H9 (cell line): ENCODE measurements around the gene CDH15. TPM values are rescaled to one million over a fixed set of nuclear protein-coding genes. Genes with fewer than 3 reads are reported as not detected.

ENCODE experiments used
- DNase-seq: peaks from one replicate; pipeline ENCODE4 v3.0.0-alpha.2; 2017
- H2AFZ ChIP-seq: one replicate; pipeline ENCODE4 v1.6.1; 2013; ENCODE audit warnings: mild to moderate bottlenecking, low read length, control low read depth, moderate library complexity
- H2AK5ac ChIP-seq: 2 replicates; pipeline ENCODE4 v1.6.1; 2013; ENCODE audit warnings: low read length, control low read depth, mixed read lengths; ENCODE audit not compliant: insufficient read length
- H2BK120ac ChIP-seq: one replicate; pipeline ENCODE4 v1.6.1; 2013; ENCODE audit warnings: low read depth, mild to moderate bottlenecking, low read length, control low read depth, inconsistent platforms; ENCODE audit not compliant: poor library complexity, severe bottlenecking
- H2BK12ac ChIP-seq: 2 replicates; pipeline ENCODE4 v1.6.1; 2013; ENCODE audit warnings: low read length, control low read depth, mixed read lengths, low read depth; ENCODE audit not compliant: insufficient read length
- H2BK15ac ChIP-seq: 2 replicates; pipeline ENCODE4 v1.6.1; 2013; ENCODE audit warnings: low read depth, low read length, control low read depth
- H2BK20ac ChIP-seq: one replicate; pipeline ENCODE4 v1.6.1; 2013; ENCODE audit warnings: low read depth, mild to moderate bottlenecking, low read length, control low read depth, inconsistent platforms; ENCODE audit not compliant: poor library complexity, severe bottlenecking
- H2BK5ac ChIP-seq: 2 replicates; pipeline ENCODE4 v1.6.1; 2013; ENCODE audit warnings: low read length, control low read depth, mixed read lengths; ENCODE audit not compliant: insufficient read length
- H3K14ac ChIP-seq: 2 replicates; pipeline ENCODE4 v1.6.1; 2013; ENCODE audit warnings: low read length, control low read depth; ENCODE audit not compliant: insufficient read depth
- H3K18ac ChIP-seq: 2 replicates; pipeline ENCODE4 v1.6.1; 2013; ENCODE audit warnings: low read depth, mild to moderate bottlenecking, mixed read lengths, low read length, control low read depth; ENCODE audit not compliant: insufficient read length
- H3K23ac ChIP-seq: 2 replicates; pipeline ENCODE4 v1.6.1; 2013; ENCODE audit warnings: low read length, control low read depth, mixed read lengths, low read depth; ENCODE audit not compliant: insufficient read length
- H3K23me2 ChIP-seq: 2 replicates; pipeline ENCODE4 v1.6.1; 2013; ENCODE audit warnings: low read depth, mild to moderate bottlenecking, mixed read lengths, low read length, control low read depth; ENCODE audit not compliant: insufficient read length, poor library complexity, severe bottlenecking
- H3K27ac ChIP-seq: 2 replicates; pipeline ENCODE4 v1.5.1; 2013; ENCODE audit warnings: low read length, control low read depth, mixed read lengths, low read depth; ENCODE audit not compliant: insufficient read length
- H3K27me3 ChIP-seq: 2 replicates; pipeline ENCODE4 v1.6.1; 2013; ENCODE audit warnings: low read length, control low read depth, inconsistent platforms; ENCODE audit not compliant: insufficient read depth
- H3K4ac ChIP-seq: 2 replicates; pipeline ENCODE4 v1.6.1; 2013; ENCODE audit warnings: low read depth, mild to moderate bottlenecking, control low read depth, inconsistent platforms, low read length, moderate library complexity
- H3K4me1 ChIP-seq: 2 replicates; pipeline ENCODE4 v1.6.1; 2013; ENCODE audit warnings: low read length, control low read depth, inconsistent platforms; ENCODE audit not compliant: insufficient read depth
- H3K4me2 ChIP-seq: 2 replicates; pipeline ENCODE4 v1.6.1; 2013; ENCODE audit warnings: low read length, control low read depth, mixed read lengths; ENCODE audit not compliant: insufficient read length, insufficient read depth
- H3K56ac ChIP-seq: 2 replicates; pipeline ENCODE4 v1.6.1; 2013; ENCODE audit warnings: low read depth, mild to moderate bottlenecking, mixed read lengths, low read length, control low read depth; ENCODE audit not compliant: insufficient read length
- H3K79me1 ChIP-seq: 2 replicates; pipeline ENCODE4 v1.6.1; 2013; ENCODE audit warnings: low read depth, mild to moderate bottlenecking, moderate library complexity, low read length, control low read depth, inconsistent platforms; ENCODE audit not compliant: insufficient read depth, poor library complexity, severe bottlenecking
- H3K79me2 ChIP-seq: 2 replicates; pipeline ENCODE4 v1.6.1; 2013; ENCODE audit warnings: low read length, control low read depth, inconsistent platforms; ENCODE audit not compliant: insufficient read depth
- H3K9ac ChIP-seq: 2 replicates; pipeline ENCODE4 v1.6.1; 2013; ENCODE audit warnings: low read length, control low read depth, mixed read lengths; ENCODE audit not compliant: insufficient read length; ENCODE audit errors: extremely low read depth
- H3K9me3 ChIP-seq: one replicate; pipeline ENCODE4 v1.6.1; 2013; ENCODE audit warnings: low read depth, low read length, inconsistent platforms; ENCODE audit not compliant: control insufficient read depth
- H3T11ph ChIP-seq: one replicate; pipeline ENCODE4 v1.6.1; 2013; ENCODE audit warnings: mild to moderate bottlenecking, low read length, control low read depth, inconsistent platforms
- H4K20me1 ChIP-seq: one replicate; pipeline ENCODE4 v1.6.1; 2013; ENCODE audit not compliant: control insufficient read depth, insufficient read length, insufficient read depth
- H4K5ac ChIP-seq: 2 replicates; pipeline ENCODE4 v1.6.1; 2013; ENCODE audit warnings: low read depth, mild to moderate bottlenecking, mixed read lengths, low read length, control low read depth; ENCODE audit not compliant: insufficient read length
- H4K8ac ChIP-seq: replicated peaks from 2 replicates; pipeline ENCODE4 v1.6.1; 2013; ENCODE audit warnings: low read length, control low read depth, mixed read lengths, low read depth; ENCODE audit not compliant: insufficient read length
- H4K91ac ChIP-seq: 2 replicates; pipeline ENCODE4 v1.6.1; 2013; ENCODE audit warnings: low read depth, mild to moderate bottlenecking, moderate library complexity, mixed read lengths, low read length, control low read depth; ENCODE audit not compliant: insufficient read length
- H3K27ac Mint-ChIP-seq, 3 experiments: 2 replicates in 2 of 3; 3 replicates in 1 of 3; pipeline ENCODE4 v1.8.0; 2020 to 2021; ENCODE audit warnings: mixed read lengths in 3 of 3, mild to moderate bottlenecking in 1 of 3, moderate library complexity in 1 of 3
- H3K27me3 Mint-ChIP-seq: 2 replicates; pipeline ENCODE4 v1.8.0; 2021; ENCODE audit warnings: low read depth, mild to moderate bottlenecking, moderate library complexity, mixed read lengths
- H3K36me3 Mint-ChIP-seq, 3 experiments: 2 replicates in 2 of 3; 3 replicates in 1 of 3; pipeline ENCODE4 v1.8.0; 2020 to 2021; ENCODE audit warnings: low read depth in 3 of 3, mixed read lengths in 3 of 3; ENCODE audit not compliant: insufficient read depth in 1 of 3
- H3K4me1 Mint-ChIP-seq, 2 experiments: 2 replicates each; pipeline ENCODE4 v1.8.0; 2020; ENCODE audit warnings: mixed read lengths in 2 of 2
- H3K4me3 Mint-ChIP-seq, 2 experiments: 2 replicates in 1 of 2; 3 replicates in 1 of 2; pipeline ENCODE4 v1.8.0; 2020 to 2021; ENCODE audit warnings: mild to moderate bottlenecking in 2 of 2, mixed read lengths in 2 of 2, moderate library complexity in 1 of 2
- H3K9me3 Mint-ChIP-seq, 2 experiments: 2 replicates in 1 of 2; 3 replicates in 1 of 2; pipeline ENCODE4 v1.8.0; 2020; ENCODE audit warnings: mild to moderate bottlenecking in 2 of 2, mixed read lengths in 2 of 2, moderate library complexity in 1 of 2
- CTCF ChIP-seq: fragments of 200-600 bp; sonication (generic); conservative IDR thresholded peaks from 3 replicates; pipeline ENCODE4 v1.8.0; 2021; ENCODE audit warnings: antibody characterized with exemption, mild to moderate bottlenecking
- WGBS: extraction: QIAGEN DNeasy Blood & Tissue Kit; methylation state at CpG from one replicate; pipeline ENCODE4 v1.1.7; 2013; ENCODE audit warnings: missing lambda C conversion rate, low lambda C conversion rate, mixed read lengths; ENCODE audit not compliant: insufficient read length; ENCODE audit errors: extremely low coverage; 5-methylcytosine and 5-hydroxymethylcytosine counted together
- total RNA-seq: library from RNA; stranded (reverse); gene quantifications from 2 replicates; pipeline ENCODE4 v1.2.1, GENCODE V29; 2021

Gene CDH15
- total RNA-seq, 1 experiment from 2014 or later, result 0.28 TPM

GRCh38 chr16:89122322-89122851, 49.2 kb upstream of the CDH15 start:
- Histone ChIP-seq H4K20me1 (no peaks in the 10 kb centered on the region), H2BK12ac (no peak overlapping the region), H2BK15ac (no peak overlapping the region), H2BK20ac (no peak overlapping the region), H3K9me3 (no peaks in the 10 kb centered on the region), H3K4me1 (no peaks in the 10 kb centered on the region; the same call in 1 of the 2 replicates), H3K27me3 (no peaks in the 10 kb centered on the region), H3T11ph (no peak overlapping the region), H3K4ac (no peak overlapping the region), H3K18ac (no peak overlapping the region), H2BK120ac (no peak overlapping the region), H4K5ac (no peak overlapping the region), H3K79me2 (no peaks in the 10 kb centered on the region), H3K9ac (no peak overlapping the region), H3K56ac (no peak overlapping the region), H2BK5ac (no peak overlapping the region), H2AFZ (no peak overlapping the region), H3K4me2 (no peak overlapping the region), H4K8ac (no peak overlapping the region), H4K91ac (no peak overlapping the region), H3K79me1 (no peaks in the 10 kb centered on the region), H3K14ac (no peak overlapping the region), H3K23me2 (no peaks in the 10 kb centered on the region), H3K23ac (no peak overlapping the region), H2AK5ac (no peak overlapping the region), H3K27ac (no peak overlapping the region)
- TF ChIP-seq CTCF, result no peak
- Mint-ChIP-seq H3K27ac (no peak overlapping the region; a peak in 1 of 7 replicates), H3K9me3 (no peaks in the 10 kb centered on the region; a peak in 2 of 5 replicates), H3K4me1 (peaks cover 6 to 9% of the 10 kb centered on the region in 2 experiments; a peak in 2 of 4 replicates), H3K4me3 (no peak overlapping the region), H3K27me3 (no peaks in the 10 kb centered on the region), H3K36me3 (peaks cover 24 to 63% (median 53%) of the 10 kb centered on the region in 3 experiments)
- no CpG with 5 or more reads among the region's 11 CpGs for WGBS
- DNase-seq, result no peak
